HG03354 (cell line): ENCODE measurements around the gene TPSAB1.
"Not testable (repeated sequence)": the region's sequence is repeated elsewhere in the genome, so short reads cannot be mapped to it uniquely, and the experiment has no call there.

ENCODE experiments used
- ATAC-seq: cut with Tn5 transposase; IDR thresholded peaks from one replicate; pipeline ENCODE4 v1.9.1; 2021; ENCODE audit warnings: mild to moderate bottlenecking; ENCODE audit not compliant: unreplicated experiment, poor library complexity, severe bottlenecking

Gene TPSAB1

DNA sequence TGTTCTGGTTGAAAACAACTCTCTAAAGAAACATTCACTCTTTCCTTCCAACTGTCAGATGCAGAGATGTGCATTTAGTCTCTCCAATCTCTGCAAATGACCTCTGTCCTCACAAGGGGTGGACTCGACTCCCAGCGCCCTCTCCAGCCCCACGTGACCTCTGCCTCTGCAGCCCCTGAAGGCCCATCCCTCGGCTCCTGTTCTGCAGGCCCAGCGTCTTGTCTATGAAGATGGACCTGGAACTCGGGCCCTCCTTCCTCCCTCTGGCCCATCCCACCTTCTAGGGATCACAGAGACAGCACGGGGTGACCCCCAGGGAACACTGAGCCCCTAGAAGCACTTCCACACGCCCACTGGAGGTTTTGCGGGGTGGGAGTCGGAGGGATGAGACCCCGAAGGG lies 2.9 kb downstream of the TPSAB1 start:
- ATAC-seq = not testable (repeated sequence)

DNA sequence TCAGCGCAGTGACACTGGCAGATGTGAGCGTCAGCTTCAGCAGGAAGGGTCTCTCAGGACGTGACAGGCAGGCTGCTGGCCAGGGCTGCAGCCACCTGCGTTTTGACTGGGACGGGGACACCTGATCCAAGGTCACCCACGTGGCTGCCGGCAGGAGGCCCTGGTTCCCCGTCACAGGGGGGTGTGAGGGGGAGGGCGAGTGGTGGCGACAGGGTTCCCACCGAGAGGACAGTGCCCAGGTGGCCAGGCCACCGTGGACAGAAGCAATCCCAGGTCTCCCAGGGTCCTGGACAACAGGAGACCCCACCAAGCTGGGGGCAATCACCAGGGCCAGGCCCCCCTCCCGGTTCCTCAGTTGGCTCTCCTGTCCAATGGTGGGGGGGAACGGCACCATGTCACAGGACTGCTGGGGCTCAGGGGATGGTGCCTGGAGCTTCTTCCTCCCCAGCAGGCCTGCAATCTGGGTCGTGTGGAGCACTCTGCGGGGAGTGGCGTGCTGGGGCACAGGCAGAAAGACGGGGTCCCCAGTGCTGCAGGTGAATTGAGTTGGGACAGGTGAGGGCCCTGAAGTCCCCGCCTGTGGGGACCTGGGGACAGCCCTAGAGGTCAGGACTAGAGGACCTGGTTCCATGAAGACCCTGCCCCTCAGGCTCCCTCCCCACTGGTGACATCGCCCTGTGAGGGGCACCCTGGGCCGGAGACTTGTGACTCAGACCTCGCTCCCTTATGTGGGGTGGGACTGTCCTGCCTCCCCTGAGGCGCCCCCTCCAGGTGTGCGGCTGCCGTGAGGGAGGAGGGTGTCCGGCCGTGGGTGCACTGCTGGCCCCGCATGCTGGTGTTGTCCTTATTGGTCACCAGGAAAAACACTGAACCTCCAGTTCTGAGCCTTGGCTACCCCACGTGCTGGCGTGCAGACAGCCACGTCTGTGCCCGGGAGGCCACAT lies 3.7 kb downstream of the TPSAB1 start:
- ATAC-seq = not testable (repeated sequence)

DNA sequence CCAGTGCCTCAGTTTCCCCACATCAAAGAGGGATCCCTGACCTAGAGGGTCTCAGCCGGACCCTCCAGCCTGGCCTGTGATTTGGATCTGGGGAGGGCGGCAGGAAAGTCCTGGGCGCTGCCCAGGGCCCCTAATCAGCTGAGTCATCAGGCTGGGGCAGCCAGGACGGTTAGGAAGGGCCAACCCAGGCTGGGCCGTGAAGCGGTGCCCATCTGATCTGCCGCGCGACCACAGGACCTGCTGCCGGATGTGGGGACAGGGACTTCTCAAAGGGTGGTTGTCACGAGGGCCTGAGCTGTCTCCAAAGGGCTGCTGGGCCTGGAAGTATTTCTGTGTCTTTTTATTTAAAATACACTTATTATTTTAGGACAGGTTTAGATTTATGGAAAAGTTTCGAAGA lies 4.4 kb downstream of the TPSAB1 start:
- ATAC-seq = no peak

DNA sequence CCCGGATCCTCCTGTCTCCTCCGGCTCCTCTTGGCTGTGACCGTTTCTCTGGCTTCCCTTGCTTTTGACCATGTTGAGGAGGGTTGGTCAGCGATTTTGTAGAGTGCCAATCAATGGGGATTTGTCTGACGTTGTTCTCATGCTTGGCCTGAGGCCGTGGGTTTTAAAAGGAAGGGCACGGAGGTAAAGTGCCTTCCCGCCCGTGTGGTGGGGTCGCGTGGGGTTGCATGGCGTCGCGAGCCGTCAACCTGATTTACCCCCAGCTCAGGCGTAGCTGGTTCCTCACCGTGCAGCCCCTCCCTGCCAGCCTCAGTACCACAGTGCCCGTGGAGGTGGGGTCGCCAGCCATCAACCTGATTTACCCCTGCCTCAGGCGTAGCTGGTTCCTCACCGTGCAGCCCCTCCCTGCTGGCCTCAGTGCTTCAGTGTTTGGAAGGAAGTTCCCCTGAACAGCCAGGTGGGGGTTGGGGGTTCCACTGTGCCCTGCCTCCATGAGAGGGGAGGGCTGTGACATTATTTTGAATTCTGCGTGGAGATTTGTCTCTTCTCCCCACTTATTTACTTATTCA lies 5.0 kb downstream of the TPSAB1 start:
- no peak for ATAC-seq

DNA sequence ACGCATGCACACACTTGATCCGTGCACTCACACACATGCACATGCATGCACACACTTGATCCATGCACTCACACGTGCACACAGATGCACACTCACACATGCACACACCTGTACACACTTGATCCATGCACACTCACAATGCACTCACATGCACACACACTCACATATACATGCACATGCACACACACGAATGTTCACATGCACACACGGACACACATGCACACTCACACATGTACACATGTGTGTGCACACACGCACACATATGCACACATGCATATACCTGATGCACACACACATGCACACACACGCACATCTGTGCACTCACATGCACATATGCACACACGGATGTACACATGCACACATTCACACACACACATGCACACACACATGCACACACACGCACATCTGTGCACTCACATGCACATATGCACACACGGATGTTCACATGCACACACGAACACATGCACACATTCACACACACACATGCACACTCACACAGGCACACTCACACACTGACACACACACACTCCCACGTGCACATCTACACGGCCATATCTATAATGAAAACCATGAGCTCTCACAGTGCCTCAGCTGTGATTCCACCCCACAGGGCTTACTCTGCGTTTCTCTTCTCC lies 7.5 kb downstream of the TPSAB1 start:
- ATAC-seq = not testable (repeated sequence)

DNA sequence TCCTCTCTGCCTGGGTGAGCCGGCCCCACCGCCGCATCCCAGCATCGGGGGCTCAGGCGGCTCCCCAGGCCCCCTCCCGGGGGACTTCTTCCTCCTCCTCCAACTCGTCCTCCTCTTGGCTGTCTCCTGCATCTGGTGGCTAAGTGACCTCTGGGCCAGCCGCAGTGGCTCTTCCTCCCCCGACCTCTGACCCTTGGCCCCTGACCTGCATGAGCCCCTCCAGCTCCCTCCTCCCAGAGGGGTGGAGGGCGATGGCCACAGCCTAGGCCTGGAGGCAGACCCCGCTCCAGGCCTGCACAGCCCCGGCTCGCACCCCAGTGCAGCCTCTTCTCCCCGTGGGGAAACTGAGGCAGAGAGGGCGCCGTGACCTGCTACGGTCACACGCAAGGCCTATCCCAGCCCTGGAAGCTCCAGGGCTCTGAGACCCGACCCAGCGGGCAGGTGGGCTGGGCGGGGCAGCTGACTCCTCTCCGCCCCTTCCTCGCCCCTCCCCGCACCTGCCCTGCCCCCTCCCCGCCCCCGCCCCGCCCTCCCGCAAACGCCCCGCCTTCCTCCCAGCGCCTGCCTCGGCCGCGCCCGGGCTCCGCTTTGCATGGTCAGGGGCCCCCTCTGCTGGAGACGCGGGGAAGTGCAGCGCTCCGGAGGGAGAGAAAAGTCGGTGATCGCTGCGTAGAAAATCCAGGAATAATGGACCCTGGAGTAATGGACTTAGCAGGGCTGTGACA lies 8.7 kb downstream of the TPSAB1 start:
- not testable (repeated sequence) for ATAC-seq

DNA sequence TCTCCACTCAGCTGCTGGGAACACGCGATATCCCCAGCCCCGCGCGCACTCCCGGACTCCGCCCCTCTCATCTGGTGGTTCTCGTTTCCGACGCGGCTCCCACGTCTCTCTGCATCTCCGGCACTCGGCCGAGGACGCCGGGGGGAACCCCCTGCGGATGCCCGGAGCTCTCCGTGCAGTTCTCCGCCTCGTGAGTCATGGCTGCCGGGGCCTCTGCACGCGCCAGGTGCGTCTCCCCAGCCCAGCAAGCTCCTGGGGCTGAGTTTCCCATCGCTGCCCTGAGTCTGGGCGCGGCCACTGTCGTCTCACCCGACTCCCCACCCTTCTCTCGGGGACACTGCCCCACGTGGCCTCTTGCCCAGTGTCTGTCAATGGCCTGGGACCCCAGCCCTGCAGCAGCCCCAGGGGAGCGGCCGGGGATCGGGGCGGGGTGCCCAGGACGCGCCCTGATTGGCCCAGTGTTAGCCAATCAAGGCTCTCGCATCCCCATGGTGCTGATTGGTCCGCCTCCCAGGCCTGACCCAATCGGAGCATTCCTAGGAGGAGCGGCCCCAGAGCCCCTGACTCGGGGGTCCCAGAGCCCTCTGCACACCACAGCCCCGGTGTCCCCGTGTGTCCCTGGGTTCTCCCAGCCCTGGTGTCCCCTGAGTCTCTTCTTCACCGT lies 13.3 kb downstream of the TPSAB1 start:
- ATAC-seq = not testable (repeated sequence)

DNA sequence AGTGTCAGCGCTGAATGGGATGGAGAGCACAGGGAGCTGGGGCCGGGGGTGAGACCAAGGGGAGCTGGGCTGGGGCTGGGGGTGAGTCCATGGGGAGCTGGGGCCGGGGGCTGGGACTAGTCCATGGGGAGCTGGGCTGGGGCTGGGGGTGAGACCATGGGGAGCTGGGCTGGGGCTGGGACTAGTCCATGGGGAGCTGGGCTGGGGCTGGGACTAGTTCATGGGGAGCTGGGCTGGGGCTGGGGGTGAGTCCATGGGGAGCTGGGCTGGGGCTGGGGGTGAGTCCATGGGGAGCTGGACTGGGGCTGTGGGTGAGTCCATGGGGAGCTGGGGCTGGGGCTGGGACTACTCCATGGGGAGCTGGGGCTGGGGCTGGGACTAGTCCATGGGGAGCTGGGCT lies 14.3 kb downstream of the TPSAB1 start:
- ATAC-seq = not testable (repeated sequence)

DNA sequence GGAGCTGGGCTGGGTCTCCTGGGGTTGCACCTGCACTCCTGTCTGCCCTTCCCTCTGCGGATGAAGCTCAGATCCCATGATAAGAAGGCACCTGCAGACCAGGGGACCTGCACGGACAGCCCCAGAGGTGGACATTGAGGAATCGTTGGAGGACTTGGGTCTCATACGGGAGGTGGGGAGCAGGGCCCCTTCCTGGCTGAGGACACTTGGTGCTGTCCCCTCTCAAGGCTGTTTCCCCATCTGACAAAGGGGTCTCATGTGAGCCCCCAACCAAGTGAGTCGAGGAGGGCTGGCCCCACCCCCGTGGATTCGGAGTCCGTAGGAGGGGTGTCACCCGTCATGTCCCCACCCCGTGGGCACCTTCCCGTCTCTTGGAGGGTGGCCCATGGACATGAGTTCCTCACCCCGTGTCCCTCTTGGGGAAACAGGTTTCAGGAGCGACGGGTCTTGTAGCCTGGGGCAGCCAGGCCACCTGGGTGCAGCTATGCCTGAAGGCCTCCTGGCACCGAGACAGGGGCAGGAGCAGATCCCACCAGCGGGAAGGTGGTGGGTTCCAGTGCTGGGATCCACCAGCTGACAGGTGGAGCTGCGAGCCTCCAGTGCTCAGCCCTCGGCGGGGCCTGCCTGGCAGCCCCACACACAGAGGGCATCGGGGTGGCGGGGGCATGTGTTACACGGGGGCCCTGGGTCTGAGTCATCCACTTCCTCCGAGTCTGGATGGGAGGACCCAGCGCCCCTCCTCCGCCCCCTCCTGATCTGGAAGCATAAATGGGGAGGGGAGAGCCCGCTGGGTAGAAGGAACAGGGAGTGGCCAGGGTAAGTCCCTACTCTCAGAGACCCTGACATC lies 15.0 kb downstream of the TPSAB1 start, which contains the start of gene TPSD1:
Gene TPSD1 (plus strand): TSS at position 794 of the 847 bp plus-strand sequence. CDS start 212 bp downstream, outside the sequence.
- ATAC-seq = not testable (repeated sequence)

DNA sequence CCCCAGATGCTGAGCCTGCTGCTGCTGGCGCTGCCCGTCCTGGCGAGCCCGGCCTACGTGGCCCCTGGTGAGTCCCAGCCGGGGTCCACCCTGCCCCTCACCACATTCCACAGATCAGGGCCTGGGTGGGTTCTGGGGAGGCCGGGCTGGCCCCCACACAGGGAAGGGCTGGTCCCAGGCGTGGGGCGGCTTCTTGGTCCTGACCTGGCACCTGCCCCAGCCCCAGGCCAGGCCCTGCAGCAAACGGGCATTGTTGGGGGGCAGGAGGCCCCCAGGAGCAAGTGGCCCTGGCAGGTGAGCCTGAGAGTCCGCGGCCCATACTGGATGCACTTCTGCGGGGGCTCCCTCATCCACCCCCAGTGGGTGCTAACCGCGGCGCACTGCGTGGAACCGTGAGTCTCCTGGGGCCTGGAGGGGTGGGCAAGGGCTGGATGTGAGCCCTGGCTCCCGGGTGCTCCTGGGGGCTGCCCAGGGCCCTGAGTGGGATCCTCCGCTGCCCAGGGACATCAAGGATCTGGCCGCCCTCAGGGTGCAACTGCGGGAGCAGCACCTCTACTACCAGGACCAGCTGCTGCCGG lies 15.9 kb downstream of the TPSAB1 start:
- not testable (repeated sequence) for ATAC-seq

DNA sequence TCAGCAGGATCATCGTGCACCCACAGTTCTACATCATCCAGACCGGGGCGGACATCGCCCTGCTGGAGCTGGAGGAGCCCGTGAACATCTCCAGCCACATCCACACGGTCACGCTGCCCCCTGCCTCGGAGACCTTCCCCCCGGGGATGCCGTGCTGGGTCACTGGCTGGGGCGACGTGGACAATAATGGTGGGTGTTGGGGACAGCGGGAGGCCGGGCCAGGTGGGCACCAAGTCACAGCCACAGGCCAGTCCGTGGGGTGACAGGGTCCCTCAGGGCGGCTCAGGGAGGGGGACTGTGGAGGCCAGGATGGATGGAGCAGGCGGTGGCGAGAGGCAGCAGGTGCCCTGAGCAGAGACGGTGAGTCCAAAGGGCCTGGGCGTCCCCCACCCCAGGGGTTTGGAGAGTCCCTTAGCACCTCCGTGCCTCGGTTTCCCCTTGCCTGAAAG lies 16.4 kb downstream of the TPSAB1 start:
- ATAC-seq = no peak

DNA sequence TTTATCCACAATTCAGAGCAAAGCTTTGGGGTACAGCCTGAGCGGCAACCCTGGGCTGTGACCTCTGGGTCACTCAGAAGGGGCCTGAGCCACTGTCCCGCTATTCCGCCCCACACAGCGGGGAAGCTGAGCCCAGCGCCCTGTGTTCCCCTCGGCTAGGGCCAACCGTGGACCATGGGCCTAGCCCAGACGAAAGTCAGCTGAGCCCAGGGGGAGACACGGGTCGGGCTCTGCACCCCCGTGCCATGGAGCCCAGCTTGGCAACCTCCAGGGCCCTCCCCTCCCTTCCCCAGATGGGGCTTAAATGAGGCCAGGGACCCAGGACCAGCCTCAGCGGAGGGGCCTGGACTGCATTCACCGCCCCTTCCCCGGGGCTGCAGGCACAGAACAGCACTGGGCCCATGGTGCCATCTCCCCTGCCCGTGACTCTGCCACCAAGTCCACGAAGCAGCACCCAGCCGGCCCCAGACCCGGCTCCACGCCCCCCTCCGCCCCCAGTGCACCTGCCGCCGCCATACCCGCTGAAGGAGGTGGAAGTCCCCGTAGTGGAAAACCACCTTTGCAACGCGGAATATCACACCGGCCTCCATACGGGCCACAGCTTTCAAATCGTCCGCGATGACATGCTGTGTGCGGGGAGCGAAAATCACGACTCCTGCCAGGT lies 17.2 kb downstream of the TPSAB1 start:
- no peak for ATAC-seq

DNA sequence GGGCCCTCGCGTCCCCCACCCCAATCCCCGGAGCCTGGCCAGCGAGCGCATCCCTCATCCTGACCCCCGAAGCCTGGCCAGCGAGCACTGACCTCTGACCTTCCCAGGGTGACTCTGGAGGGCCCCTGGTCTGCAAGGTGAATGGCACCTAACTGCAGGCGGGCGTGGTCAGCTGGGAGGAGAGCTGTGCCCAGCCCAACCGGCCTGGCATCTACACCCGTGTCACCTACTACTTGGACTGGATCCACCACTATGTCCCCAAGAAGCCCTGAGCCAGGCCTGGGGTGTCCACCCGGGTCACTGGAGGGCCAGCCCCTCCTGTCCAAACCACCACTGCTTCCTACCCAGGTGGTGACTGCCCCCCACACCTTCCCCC lies 17.7 kb downstream of the TPSAB1 start:
- no peak for ATAC-seq

DNA sequence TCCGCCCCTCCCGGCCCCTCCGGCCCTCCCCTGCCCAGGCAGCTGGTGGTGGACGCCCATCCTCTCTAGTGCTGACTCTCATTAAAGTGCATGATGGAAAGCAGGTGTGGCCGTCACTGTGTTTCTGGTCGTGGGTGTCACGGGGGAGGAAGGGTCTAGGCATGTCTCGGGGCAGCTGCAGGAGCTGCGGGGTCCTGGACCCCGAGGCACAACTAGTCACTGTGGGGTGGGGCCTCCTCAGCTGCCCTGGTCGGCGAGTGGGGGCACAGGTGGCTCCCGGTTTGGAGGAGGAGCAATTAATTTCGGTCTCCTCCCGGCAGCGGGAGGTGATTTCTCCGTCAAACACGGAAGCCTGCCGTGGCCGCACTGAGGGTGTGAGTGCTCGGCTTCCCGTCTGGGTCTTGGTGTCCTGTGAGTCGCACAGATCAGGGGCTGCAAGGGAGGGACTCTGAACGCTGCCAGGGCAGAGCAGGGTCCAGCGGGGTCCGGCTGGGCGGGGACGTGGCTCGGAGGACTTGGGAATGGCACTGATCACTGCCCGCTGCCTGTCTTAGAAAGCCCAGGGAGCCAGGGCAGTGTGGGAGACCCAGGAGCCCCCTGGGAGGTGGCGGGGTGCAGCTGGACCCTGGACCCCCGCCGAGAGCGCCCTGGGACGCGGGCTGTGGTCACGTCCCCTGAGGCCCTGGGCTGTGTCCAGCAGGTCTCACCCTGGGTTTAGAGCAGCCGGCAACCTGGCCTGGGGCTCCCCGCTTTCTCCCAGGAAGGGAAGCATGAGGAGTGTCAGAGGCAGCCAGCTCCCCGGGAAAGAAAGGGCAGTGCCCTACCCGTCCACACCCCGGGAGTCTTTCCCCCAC lies 18.6 kb downstream of the TPSAB1 start:
- ATAC-seq = no peak

DNA sequence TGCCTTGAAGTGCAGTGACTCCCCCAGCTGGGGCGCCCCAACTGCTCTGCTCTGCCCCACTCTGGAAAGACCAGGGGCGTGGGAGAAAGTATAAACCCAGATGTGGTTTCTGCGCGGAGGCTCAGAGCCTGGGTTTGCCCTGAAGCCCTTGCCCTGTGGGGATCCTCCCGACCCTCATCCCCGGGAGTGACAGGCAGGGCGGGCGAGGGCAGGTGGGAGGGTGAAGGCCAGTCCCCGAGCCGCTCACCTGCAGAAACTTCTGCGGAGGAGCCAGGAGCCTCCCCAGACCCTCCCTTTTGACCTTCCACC lies 19.2 kb downstream of the TPSAB1 start:
- no peak for ATAC-seq

DNA sequence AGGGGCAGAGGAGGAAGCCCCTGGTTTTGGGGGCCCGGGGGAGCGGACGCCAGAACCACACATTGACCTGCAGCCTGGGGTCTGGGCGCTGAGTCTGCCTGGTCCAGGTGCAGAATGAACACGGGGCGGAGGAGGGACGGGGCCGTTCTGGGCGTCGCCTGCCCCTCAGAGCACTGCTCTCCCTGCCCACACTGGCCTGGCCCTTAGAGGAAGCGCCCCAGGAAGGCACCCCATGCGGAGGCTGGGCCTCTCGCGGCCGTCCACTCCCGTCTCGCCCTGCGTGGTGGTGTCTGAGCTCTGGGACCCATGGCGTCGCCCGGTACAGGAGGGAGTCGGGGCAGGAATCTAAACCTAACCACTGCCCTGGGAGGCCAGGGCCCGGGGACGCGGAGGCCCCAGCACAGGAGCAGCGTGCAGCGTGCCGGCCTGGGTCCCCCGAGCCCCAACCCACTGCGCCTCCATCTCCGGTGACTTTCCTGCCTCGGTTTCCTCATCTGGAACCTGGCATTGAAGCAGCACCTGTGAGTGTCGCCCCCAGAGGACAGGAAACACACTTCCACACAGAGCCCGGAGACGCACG lies 19.7 kb downstream of the TPSAB1 start:
- ATAC-seq = no peak
